Non-pigmented ciliary epithelial cell (primary cell): ENCODE measurements around the gene VWA3B.
"Not testable (repeated sequence)": the region's sequence is repeated elsewhere in the genome, so short reads cannot be mapped to it uniquely, and the experiment has no call there.

Experiments used
- DNase-seq: peaks from one replicate; pipeline ENCODE4 v3.0.0-alpha.2; 2010; ENCODE audit warnings: low read depth

VWA3B gene

DNA sequence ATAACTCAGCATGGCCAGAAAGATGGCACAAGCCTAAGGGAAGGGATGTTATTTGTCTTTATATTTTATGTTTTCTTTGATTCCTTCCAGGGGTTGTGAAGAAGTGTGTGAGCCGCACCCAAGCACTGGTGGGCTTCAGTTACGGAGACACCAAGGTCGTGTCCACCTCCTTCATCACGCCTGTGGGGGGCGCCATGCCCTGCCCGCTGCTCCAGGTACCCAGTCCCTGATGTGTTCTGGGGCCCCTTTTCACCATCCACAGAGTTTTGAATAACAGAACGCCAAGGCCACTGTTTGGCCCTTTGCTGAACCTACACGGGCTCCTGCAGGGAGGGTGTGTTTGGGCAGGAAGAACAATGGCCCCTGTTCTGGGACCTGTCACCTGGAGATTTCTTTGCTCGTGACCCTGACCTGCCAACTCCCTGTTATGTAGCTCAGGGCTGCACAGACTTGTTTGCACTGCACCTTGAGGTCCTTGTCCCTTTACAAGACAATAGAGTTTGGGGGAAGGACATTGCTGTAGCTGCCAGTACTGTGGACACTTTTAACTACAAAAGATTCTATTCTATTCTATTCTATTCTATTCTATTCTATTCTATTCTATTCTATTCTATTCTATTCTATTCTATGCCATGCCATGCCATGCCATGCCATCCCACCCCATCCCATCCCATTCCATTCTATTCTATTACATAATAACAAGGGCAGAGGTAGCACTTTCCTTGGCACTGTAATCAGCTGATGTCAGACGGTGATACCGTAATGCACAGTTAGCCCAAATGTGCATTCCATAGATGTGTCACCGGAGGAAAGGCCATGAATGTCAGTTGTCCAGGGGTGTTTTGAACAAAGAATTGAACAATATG lies 211.1 kb downstream of the VWA3B start:
- no peak for DNase-seq

DNA sequence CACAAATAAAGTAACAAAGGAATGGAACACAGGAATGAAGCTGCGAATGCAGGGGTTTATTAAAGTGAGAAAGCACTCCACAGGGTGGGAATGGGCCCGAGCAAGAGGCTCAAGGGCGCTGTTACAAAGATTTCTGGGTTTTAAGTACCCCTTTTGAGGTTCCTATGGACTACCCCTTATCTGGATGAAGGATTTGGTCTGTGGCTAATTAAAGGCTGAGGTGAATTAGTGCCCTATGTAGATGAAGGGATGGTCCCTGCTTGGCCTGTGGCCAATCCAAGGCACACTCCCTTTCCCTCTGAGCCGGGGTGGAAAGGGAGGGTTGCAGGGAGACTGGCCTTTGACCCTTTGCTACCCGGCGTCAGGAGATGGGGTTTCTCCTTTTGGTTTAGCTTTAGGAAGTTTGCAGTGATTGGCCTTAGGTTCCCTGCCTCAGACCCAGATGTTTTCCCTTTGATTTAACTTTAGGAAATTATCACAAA lies 211.8 kb downstream of the VWA3B start:
- DNase-seq, result no peak

DNA sequence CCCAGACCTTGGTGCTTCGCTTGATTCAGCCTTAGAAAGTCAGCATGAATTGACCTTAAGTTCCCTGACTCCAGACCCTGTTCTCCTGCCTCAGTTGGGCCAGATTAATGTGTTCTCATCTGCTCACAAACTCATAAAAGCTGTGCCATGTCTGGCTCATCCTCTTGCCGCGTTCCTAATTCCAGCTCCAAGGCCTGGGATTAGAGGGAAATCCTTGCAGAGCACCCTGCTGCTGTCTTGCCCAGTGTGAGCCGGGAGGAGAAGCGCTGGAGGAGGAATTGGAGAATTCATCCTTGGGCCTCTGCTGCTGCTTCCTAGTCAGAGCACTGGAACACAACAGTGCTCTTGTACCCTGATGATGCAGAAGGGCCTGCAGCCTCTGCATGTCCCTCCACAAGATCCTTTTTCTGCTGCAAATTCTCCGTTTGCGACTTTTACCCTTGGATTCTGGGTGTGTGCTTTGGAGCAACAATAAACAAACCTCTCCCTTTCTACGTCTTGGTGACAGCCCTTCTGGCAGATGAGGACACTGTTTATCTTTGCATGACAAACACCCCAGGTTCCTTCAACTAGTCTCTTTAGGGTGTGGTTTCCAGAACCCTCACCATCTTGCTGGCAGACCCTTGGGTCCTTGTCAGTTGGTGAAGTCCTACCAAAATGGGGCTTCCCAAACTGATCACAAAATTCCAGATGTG lies 212.4 kb downstream of the VWA3B start:
- DNase-seq, result no peak

DNA sequence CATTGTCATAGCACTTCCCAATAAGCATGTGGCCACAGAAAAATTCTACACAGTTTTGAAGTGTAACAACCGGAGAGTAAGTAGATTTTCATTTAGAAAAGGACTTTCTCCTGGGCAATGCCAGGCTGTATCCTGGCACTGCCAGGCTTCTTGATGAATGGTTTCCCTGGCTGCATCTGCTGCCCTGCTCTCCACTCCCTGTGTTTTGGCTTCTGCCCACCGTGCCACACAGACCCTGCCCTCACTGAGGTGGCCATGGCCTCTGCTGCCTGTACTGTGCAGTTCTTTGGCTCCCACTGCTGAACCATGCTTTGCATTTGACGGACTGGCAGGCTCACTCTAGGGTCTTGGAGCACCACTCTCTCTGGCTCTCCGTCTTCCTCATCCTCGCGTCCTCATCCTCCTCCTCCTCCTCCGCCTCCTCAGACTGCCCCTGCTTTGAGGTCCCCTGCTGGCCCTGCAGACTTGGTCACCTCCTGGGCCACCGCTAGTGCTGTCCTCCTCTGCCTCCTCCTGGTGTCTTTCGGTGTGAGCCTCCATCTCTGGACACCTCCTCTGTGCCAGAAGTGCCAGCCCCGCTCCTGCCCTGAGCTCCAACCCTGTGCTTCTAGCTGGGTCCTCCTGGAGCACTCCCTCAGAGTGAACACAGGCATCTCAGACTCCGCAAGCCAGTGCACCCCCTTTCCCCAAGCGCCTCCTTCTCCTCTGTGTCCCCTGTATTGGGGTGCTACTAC lies 213.3 kb downstream of the VWA3B start:
- no peak for DNase-seq

DNA sequence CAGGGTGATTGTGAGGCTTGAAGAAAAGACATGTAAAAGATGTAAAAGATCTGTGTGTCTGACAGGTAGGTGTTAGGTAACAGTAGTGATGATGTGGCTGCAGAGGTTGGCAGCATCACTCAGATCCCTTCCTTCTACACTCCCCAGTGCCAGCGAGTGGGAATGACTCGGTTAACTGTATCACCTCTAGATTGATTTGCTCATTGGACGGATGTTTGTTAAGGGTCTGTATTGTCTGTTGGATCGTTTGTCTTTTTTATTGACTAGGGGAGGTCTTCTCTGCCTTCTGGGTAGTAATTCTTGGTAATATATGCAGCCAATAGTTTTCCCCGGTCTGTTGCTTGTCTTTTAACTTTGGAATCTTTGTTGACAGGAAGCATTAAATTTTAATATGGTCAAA lies 214.5 kb downstream of the VWA3B start:
- no peak for DNase-seq

DNA sequence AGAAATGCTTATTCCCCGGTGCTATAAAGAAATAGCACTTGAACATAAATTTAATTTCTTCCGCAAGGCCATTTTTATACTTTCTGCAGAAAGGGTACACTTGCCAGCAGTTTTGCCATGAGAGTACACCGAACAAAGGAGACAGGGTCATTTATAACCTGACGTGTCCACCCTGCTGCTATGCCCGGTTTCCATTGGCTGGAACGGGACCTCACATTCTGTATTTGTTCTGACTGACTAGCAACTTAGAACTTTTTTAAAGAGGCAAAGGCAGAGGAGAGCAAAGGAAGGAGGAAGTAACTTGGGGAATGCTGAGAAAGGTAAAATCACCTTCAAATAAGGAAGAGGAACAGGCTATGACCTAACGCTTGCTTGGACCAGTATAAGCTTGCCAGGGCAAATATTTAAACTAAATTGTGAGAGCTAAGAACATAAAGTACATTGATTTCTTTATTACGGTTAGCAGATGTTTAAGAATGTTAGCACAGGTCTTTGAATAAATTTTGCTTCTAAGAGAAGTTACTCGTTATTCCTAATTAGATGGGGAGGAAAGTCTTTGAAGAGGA lies 220.2 kb downstream of the VWA3B start:
- DNase-seq, result not testable (repeated sequence)

DNA sequence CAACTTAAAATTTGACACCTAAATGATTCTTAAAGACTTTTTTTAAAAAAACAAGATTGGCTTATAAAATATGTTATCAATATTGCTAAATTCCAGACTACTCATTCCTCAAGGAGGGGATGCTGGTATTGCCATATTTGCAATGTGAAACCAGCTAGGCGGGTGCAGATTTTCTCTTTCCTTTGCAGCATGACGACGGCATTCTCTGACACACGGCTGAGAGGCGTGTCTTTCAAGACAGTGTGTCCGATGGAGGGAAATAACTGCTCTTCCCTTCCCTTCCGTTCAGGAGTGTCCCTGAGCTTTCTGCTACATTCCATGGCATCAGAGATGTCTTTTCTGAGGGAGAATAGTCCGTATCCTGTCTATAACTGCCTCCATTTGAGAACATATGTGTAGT lies 221.1 kb downstream of the VWA3B start:
- no peak for DNase-seq

DNA sequence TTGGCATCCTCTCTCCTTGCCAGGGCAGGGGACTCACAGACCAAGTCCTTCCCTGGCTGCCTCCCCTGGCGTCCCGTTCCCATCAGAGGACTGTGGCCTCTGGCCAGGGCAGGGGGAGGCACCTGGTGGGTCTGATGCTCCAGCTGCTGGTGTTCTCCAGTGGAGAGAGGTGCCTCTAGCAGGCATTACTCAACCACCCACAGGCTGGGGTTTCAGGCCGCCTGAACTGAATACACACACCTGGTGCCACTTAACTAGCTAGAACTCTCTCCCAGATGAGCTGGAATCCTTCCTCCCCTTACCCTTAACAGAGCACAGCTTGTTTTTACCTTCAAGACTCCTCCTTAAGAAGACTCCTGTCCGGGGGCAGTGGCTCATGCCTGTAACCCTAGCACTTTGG lies 221.6 kb downstream of the VWA3B start:
- no peak for DNase-seq

DNA sequence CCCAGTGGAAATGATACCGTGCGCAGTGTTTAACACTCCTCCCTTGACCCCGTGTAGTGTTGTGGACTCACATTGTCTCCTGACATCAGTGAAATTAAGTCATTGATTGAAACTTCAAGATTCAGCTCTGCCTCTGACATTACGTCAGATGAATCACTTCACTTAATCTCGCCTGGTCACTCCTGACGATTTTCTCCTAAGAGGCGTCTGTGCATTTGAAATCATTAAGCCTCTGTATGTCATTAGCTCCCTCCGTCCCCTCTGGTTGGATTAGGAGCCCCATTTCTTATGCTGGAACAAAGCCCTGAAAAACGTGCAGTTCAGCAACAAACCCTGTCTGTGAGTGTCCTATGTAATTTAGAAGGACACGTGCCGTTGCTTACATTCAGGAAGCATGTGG lies 222.6 kb downstream of the VWA3B start:
- DNase-seq, result no peak

DNA sequence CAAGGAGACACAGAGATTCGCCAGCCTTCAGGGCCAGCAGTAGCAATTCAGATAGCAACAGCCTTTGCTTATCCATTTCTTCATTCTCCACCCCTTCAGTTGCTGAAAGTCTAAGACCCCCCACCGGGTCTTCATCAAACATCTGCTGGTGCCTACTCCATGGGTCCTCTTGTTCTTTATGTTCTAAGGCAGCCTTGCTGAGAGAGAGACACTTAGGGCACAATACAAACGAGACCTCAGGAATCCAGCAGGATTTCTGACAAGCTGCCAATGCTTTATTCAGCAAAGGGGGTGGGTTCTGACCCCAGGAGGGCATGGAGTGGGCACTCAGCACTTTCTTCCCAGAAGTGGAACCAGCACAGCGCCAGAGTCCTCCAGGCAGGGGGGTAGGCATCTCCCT lies 223.0 kb downstream of the VWA3B start:
- no peak for DNase-seq

DNA sequence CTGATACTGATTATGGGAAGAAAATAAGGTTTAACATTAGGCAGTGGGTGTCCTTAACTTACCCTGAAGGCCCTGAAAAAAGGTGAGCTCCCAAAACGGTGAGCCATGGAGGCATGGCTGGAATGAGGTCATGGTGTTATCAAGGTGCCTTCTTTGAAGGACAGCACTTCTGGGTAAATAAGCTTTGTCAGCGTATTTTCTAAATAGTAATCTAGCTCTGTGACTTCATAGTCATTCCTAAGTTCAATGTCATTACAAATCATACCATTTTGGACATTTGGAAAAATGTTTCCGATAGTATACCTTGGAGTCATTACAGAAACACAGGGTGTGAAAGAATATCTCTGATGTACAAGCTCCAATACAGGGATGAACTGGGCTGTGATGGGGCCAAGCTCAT lies 224.1 kb downstream of the VWA3B start:
- DNase-seq, result no peak

DNA sequence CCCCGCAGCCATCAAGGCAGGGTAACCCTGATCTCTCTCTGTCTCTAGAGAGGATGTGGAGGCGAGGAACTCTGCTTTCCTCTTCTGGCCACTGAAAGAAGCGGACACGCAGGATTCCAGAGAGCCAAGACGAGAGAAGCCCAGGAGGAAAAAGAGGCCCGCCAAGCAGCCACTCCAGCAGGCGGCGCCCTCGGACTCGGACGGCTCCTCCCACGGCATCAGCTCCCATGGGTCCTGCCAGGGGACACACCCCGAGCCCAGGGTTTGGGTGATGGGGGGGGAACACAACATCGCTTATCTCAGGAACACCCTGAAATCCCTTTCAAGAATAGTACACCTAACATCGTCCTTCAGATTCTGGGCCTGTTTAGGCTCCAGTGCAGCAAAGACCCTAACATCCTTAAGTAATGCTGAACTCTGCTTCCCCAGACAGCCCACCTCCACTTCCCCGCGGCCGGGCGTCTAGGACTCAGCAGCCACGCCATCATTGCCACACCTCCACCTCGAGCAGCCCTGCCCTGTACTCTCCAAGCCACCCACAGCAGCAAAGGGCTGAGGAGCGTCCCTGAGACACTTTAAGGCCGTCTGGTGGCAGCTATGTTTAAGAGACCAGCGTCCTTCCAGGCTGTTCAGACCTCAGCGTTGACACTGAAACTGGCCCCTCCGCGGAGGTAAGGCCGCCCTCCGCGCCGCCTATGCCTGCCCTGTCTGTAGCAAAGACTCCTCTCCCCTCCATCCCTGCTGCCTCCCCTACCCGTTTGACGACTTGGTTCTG lies 225.0 kb downstream of the VWA3B start:
- no peak for DNase-seq

DNA sequence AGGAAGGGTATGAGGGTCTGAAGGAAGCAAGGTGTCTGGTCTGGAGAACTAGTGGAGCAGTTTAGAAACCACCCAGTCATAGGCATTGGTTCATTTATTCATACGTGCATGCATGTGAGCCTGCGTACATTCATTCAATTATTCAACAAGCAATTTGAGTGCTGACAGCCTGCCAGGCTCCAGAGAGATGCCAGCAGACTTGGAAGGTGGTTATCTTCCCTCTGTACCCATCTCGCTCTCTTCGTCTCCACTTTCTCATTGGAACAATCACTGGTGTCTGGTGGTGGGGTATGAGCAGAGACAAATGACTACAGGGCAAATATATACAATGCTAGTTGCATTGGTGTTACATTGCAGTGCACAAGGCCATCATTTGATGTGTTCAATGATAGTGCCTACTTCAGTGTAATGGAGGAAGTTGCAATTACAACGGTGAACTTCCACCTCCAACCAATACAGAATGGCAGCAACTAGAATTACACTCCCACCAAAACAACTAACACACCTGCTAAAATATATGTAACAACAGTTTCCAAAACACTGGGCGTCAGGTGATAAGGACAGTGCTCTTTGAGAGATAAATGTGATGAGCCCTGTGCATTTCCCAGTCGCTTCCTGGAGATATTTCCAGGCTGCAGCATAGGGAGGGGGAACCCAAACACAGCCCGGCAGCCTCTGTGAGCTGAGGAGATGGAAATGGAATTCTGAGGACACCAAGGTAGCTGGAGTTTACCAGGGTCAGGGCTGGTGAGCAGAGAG lies 226.7 kb downstream of the VWA3B start:
- no peak for DNase-seq

DNA sequence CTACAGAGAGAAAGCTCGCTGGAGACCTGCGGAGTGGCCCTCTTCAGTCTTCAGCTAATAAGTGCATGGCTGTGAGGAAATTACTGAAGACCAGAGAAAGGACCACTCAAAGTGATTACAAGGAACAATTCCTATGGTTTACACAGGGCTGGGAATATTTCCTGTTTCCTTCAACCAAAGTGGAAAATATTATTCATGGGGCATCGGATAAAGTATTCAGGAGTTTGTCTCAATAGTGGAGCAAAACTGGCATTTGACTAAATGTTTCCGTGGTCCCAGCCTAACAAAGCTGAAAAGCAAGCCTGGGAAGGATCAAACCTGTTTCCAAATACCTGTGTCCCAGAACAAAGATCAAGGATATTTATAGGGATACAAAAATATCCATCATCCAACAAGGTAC lies 227.3 kb downstream of the VWA3B start:
- DNase-seq, result no peak

DNA sequence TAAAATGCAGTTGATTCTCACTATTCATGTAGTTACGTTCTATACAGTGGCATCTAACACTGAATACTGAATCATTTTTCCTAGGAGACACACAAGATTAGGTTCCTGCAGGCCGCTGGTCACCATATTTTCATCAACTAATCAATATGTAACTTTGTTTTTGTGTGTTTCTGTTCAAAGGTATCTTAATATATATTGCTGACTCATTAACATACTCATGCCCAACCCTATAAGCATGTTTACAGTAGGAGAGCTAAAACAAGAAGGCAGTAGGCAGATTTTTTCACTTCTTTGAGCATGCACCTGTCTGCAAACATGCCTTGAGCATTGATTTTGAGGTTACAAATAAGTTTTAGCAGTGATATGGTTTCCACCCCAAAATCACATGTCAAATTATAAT lies 229.0 kb downstream of the VWA3B start:
- DNase-seq, result no peak

DNA sequence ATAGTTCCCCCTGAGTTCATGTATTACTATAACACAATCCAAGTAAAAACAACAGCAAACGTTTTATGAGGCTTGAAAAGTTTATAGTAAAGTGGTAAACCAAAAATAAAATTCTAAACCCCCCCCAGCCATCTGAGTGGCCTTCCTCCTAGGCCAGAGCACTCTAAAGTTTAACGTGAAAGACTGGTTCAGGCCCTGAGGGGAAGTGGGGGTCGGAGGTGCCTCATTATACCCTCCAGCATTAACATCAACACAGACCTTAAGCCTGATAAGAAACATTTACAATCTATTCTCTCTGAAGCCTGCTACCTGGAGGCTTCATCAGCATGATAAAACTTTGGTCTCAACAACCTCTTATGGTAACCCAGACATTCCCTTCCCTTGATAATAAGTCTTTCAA lies 230.2 kb downstream of the VWA3B start:
- DNase-seq, result no peak

DNA sequence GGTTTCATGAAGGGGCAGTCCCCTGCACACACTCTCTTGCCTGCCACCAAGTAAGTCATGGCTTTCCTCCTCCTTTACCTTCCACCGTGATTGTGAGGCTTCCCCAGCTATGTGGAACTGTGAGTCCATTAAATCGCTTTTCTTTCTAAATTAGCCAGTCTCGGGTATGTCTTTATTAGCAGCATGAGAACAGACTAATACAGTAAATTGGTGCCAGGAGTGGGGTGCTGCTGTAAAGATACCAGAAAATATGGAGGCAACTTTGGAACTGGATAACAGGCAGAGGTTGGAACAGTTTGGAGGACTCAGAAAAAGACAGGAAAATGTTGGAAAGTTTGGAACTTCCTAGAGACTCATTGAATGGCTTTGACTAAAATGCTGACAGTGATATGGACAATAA lies 233.2 kb downstream of the VWA3B start:
- not testable (repeated sequence) for DNase-seq

DNA sequence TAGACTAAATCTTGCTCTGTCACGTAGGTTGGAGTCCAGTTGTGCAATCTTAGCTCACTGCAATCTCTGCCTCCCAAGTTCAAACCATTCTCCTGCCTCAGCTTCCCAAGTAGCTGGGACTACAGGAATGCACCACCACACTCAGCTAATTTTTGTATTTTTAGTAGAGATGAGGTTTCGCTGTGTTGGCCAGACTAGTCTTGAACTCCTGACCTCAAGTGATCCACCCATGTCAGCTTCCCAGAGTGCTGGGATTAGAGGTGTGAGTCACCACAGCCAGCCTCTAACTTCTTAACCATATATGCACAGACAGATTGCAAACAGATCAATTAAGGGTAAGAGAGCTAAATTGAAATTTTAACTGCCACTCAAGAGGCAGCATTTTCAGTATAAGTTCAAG lies 237.2 kb downstream of the VWA3B start:
- DNase-seq, result peak; percentile 17

DNA sequence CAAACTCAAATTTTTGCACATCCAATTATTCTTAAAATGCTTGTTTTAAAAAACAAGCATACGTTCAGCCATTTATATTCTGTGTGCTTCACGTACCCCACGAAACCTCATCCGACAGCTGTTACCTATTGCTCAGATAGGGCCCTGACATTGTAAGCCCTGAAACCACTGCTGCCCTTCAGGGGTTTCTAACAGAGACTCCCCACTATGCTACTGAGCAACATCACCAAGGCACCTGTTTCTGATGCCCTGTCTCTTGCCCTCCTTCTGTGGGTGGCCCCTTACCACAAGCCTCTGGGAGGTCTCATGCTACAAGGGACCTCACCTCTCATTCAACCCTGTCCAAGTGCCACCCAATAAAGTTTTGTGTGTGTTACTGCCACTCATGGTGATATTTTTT lies 240.8 kb downstream of the VWA3B start:
- DNase-seq, result no peak

DNA sequence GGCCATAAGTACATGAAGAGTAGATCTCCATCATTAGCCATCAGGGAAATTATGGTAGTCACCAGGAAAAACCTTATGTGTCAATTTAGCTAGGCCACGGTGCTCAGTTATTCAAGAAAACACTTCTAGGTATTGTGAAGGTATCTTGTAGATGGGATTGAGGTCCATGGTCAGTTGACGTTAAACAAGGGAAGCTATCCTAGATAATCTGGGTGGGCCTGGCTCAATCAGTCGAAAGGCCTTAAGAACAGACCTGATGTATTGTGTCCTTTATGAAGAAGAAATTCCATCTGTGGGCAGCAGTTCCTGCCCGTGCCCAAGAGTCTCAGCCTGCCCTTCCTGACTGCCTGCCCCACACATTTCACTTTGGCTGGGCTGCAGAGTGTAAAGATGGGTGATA lies 242.6 kb downstream of the VWA3B start:
- no peak for DNase-seq

DNA sequence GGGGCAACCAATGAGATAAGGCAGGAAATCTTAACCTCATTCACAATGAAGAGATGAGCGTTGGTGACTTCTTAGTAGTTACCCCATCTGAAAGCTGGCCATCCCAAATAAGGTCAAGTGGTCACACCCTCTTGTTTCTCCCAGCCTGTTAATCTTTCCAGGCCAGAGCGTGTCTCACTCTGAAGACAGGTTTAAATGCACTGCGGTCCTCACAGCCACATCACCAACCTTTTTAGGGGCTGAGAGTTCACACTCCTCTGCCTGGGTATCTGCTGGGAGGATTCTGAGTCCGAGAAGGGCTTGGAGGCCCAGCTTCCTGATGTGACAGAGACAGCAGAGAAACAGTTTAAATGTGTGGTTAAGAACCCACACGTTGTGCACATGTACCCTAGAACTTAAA lies 246.0 kb downstream of the VWA3B start:
- no peak for DNase-seq
